Measurements from ENCODE around the gene MYCBPAP.

GRCh38 chr17:50540560-50541401 lies 32.5 kb downstream of the MYCBPAP start:
- TF ChIP-seq CTCF (IDR thresholded peaks at IDR 0.05) (no peak), SMC3 (IDR thresholded peaks at IDR 0.05) (no peak)

Data from A549 (cell line).